AG04449 (cell line): Measurements from ENCODE around the gene KLHL29.
A peak's percentile ranks its signal among the peaks of the same experiment; 100 is the strongest.

Experiments
- CTCF ChIA-PET: fragments of 350-600 bp; formaldehyde crosslinking; extraction: SDS; loops from one replicate; lab custom pipeline; 2021; ENCODE audit warnings: antibody characterized with exemption; lab: Yijun Ruan, JAX
- POLR2A ChIA-PET: fragments of 400-600, 350-600 bp; formaldehyde crosslinking; extraction: SDS; loops from one replicate; lab custom pipeline; 2020; ENCODE audit warnings: antibody characterized with exemption, inconsistent platforms; lab: Yijun Ruan, JAX
- DNase-seq: peaks from one replicate; pipeline ENCODE4 v3.0.0-alpha.2; 2010; ENCODE audit warnings: low read depth, low spot score
- H3K4me3 ChIP-seq: 2 replicates; pipeline ENCODE4 v1.5.1; 2011; ENCODE audit warnings: low read depth, mild to moderate bottlenecking, control low read depth, low read length
- TF ChIP-seq, protein P1 (sequence below): IDR thresholded peaks from one replicate; pipeline ENCODE4 v1.5.1; 2011; ENCODE audit warnings: mild to moderate bottlenecking, moderate library complexity, low read length, control low read depth, inconsistent platforms; ENCODE audit not compliant: insufficient read depth; ENCODE audit errors: missing control alignments

The KLHL29 gene

DNA sequence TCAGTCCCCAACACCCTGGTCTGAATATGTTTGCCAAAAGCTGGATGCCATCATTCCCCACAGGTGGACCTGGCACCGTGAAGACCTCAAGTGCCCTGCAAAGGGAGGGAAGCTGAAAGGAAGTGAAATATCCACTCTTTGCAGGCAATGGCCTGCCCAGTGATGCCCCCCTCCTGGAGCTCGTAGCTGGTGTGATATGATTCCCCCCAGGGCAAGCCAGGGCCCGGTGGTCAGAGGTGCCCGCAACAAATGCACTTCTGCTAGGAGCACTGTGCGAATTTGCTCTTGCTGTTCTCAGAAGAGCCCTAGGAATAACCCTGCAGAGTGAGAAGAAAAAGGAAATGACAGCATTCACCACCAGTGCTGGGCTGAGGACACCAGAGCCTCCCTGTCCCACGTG lies 247.4 kb downstream of the KLHL29 start:
- POLR2A ChIA-PET: no interaction called here
- CTCF ChIA-PET: interaction anchor here (1.4 kb wide), 1 partner anchor 15 kb away, joined by 3 read pairs; no protein-coding TSS in a partner anchor
- TF ChIP-seq, protein P1, sequence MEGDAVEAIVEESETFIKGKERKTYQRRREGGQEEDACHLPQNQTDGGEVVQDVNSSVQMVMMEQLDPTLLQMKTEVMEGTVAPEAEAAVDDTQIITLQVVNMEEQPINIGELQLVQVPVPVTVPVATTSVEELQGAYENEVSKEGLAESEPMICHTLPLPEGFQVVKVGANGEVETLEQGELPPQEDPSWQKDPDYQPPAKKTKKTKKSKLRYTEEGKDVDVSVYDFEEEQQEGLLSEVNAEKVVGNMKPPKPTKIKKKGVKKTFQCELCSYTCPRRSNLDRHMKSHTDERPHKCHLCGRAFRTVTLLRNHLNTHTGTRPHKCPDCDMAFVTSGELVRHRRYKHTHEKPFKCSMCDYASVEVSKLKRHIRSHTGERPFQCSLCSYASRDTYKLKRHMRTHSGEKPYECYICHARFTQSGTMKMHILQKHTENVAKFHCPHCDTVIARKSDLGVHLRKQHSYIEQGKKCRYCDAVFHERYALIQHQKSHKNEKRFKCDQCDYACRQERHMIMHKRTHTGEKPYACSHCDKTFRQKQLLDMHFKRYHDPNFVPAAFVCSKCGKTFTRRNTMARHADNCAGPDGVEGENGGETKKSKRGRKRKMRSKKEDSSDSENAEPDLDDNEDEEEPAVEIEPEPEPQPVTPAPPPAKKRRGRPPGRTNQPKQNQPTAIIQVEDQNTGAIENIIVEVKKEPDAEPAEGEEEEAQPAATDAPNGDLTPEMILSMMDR: no peak
- H3K4me3 ChIP-seq: no peak overlapping the region
- DNase-seq: no peak

DNA sequence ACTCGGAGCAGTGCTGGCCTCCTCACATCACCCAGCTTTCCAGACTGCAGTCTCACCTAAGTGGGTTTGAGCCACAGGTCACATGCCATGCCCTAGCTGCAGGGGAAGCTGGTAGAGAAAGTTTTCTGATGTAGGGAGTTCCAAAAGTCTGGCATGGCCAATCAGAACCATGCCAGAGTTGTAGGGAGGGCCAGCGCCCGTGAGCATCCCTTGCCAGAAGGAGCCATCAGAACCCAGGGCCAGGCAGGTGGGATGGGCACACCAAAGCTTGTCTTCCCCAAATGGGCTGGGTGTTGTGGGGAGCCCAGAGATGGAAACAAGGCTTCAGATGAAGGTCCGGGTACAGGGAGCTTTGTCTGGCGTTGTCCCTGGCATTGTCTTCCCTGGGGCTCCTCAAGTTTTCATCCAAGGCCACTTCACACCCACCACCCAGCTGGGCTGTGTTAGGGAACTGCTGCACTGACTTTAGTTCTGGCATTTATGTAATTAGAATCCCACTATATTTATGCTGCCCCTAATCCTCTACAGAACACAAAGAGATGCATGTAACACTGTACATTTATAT lies 247.9 kb downstream of the KLHL29 start:
- ChIA-PET CTCF (interaction anchor here (0.8 to 1.4 kb wide), 2 partner anchors 14 to 16 kb away, joined by 3 read pairs; no protein-coding TSS in a partner anchor), POLR2A (no interaction called here)
- H3K4me3 ChIP-seq: no peak overlapping the region
- TF ChIP-seq, protein P1: no peak
- no peak for DNase-seq

DNA sequence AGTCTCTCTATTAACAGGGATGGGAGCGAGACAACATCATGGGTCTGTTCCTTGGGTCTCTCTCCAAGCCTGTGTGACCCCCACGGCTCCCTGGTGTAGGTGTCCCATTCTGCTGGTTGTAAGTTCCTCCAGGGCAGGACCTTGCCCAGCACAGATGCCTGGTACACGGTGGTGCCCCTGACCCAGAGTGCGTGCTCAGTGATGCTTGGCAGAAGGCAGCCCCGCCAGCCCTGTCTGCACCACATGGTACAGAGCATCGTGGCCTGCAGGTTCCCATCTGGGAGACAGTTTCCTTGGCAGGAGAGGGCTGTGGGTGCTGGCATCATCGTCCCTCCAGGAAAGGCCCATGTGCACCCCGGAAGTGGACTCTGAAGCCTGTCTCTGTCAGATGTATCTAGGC lies 249.0 kb downstream of the KLHL29 start:
- TF ChIP-seq, protein P1: no peak
- H3K4me3 ChIP-seq: no peak overlapping the region
- ChIA-PET POLR2A (no interaction called here), CTCF (interaction anchor here (0.9 to 1.6 kb wide), 2 partner anchors 15 to 126 kb away, joined by 3 read pairs; no protein-coding TSS in a partner anchor)
- no peak for DNase-seq

DNA sequence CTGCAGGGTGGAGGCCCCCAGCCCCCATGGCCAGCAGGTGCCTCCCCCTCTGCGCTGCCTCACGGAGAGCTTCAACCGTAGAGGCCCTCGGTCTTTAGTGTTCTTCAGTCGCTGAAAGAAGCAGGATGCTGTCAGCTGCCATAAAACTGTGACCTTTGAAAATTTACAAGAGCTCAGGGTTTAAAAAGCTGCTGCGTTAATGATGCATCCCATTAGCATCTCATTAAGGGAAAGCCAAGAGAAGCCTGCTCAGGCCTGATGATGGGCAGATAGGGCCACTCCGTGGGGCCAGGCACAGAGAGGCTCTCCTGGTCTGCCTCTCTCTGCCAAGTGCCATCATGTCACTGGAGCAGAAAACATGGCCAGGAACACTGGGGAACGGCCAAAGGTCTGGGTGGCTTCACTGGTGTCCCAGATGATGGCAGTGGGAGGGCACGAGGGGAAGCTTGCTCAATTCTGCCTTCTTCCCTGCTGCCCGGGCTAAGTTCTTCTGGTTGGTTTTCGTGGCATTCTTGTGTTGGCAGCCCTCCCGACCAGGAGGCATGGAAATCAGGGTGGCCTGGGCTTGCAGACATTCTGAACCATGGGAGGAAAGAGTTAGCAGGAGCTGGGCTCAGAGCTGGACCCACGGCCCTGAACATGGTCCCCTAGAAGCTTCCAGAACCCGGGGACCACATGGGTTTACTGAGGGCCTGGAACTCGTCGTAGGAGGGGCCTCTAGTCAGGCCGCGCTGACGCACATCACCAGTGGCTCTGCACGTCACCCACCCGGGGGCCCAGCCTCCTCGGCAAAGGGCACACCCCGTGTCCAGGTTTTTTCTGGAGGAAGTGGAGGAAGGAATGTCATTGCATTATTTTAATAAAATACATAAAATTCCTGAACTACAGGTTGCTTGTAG lies 250.7 kb downstream of the KLHL29 start:
- POLR2A ChIA-PET: no interaction called here
- CTCF ChIA-PET: interaction anchor here (0.7 to 2.9 kb wide), 10 partner anchors 8 to 126 kb away, joined by 3 to 15 read pairs (median 3); no protein-coding TSS in a partner anchor
- TF ChIP-seq, protein P1: no peak
- DNase-seq: no peak
- no peak overlapping the region for H3K4me3 ChIP-seq

DNA sequence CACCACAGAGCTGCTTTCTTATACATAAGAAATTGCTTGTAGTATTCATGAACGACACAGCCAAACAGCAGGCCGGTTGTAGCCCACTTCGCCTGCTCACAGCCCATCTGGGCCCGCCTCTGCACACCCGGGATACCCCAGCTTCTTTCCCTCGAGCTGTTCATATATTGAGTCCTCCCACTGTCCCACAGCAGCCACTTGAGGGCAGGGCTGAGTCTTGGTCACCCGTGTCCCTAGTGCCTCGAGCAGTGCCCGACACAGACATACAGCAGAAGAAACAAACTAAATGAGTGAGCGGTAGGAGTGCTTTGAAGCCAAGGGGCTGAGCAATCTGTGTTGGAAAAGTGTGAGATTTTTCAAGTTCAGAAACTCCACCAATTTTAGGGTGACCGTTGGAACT lies 251.4 kb downstream of the KLHL29 start:
- POLR2A ChIA-PET: no interaction called here
- no peak for DNase-seq
- CTCF ChIA-PET: interaction anchor here (0.7 to 2.9 kb wide), 9 partner anchors 8 to 125 kb away, joined by 3 to 15 read pairs (median 3); no protein-coding TSS in a partner anchor

More for the DNA sequence above, 251.4 kb downstream of the KLHL29 start:
- no peak overlapping the region for H3K4me3 ChIP-seq
- TF ChIP-seq, protein P1: peak; percentile 28
